GM20000 (cell line): ENCODE results near the gene OPRL1.

ENCODE experiments used
- DNase-seq: peaks from one replicate; pipeline ENCODE4 v3.0.0; 2012; ENCODE audit warnings: low spot score
- TF ChIP-seq, protein P1 (sequence below): IDR thresholded peaks from 2 replicates; pipeline ENCODE4 v1.5.1; 2012; ENCODE audit warnings: mild to moderate bottlenecking, control low read depth; ENCODE audit errors: extremely low read depth, missing control alignments

Gene OPRL1

GRCh38 chr20:64112691-64113443 is 33.0 kb downstream of the OPRL1 start:
- no peak for DNase-seq
- TF ChIP-seq, protein P1, sequence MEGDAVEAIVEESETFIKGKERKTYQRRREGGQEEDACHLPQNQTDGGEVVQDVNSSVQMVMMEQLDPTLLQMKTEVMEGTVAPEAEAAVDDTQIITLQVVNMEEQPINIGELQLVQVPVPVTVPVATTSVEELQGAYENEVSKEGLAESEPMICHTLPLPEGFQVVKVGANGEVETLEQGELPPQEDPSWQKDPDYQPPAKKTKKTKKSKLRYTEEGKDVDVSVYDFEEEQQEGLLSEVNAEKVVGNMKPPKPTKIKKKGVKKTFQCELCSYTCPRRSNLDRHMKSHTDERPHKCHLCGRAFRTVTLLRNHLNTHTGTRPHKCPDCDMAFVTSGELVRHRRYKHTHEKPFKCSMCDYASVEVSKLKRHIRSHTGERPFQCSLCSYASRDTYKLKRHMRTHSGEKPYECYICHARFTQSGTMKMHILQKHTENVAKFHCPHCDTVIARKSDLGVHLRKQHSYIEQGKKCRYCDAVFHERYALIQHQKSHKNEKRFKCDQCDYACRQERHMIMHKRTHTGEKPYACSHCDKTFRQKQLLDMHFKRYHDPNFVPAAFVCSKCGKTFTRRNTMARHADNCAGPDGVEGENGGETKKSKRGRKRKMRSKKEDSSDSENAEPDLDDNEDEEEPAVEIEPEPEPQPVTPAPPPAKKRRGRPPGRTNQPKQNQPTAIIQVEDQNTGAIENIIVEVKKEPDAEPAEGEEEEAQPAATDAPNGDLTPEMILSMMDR, result no peak

GRCh38 chr20:64113444-64113775 is 33.5 kb downstream of the OPRL1 start:
- TF ChIP-seq, protein P1, result no peak
- no peak for DNase-seq

DNA sequence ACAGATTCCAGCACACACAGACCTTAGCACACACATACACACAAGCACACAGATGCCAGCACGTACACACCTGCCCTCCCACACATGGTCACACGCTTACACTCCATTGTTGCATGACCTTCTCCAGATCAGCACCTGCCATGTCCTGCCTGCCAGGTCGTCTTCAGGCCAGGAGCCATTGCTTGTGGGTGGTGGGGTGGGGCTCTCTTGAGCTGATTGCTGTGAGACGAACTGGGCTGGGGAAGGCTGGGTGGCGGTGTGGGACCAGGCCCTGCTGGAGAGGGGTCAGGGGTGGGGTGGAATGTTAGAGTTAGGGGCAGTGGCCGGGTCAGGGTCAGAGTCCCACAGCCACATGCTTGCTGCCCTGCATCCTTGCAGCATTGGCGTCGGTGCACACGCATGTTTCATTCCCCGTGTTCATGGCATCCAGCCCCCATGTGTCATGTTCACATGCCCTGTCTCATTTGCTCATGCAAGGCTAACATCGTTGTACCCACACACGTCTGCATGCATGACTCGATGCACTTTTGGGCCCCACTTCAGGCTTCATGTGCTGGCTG is 34.0 kb downstream of the OPRL1 start:
- DNase-seq, result no peak
- TF ChIP-seq, protein P1, result no peak

- no peak for DNase-seq
- TF ChIP-seq, protein P1, result no peak
Measured at GRCh38 chr20:64114356-64114971, 34.6 kb downstream of the OPRL1 start.

DNA sequence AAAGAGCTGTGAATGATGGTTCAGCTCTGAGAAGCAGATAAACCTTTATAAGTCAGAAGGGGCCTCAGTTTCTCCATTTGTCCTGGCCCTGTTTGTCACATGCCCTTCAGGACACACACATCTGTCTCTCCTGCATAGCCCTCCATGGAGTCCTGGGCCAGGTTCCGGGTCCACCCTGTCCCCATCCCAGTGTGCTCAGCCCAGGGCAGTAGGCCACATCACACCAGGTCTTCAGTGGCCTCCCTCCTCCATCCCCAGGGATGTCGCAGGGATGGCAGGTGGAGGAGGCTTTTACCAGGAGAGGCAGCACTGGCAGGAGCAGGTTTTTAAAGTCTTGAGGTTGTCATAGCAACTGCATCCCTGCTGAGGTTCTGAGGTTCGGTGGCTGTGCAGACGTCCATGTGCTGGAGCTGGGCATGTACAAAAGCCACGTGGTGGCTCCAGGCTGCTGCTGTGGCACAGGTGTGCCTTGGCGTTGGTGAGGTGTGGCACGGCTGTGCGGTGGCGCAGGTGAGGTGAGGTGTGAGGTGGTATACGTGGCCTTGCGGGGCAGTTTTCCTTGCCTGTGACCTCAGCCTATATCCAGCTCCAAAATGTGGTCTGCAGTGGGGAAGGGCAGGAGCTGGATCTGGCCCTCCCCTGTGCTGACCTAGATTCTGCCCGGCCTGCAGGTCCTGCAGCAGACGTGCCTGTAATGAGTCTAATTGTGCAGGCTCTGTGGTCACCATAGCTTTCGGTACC is 35.5 kb downstream of the OPRL1 start:
- TF ChIP-seq, protein P1, result no peak
- DNase-seq, result no peak

GRCh38 chr20:64116016-64116415 is 36.1 kb downstream of the OPRL1 start:
- no peak for DNase-seq
- TF ChIP-seq, protein P1, result no peak
